Fibroblast of skin of back (primary cell): ENCODE data around the gene NGEF. TPM values are rescaled to one million over a fixed set of nuclear protein-coding genes. Genes with fewer than 3 reads are reported as not detected.
"Not testable (repeated sequence)": the region's sequence is repeated elsewhere in the genome, so short reads cannot be mapped to it uniquely, and the experiment has no call there.

Experiments
- DNase-seq: peaks from one replicate; pipeline ENCODE4 v3.0.0-alpha.2; 2013
- polyA plus RNA-seq, 2 experiments: library from polyadenylated mRNA; unstranded; fragments of 120-200 nt; gene quantifications; one replicate each; pipeline ENCODE4 v1.2.1, GENCODE V29; 2013; ENCODE audit not compliant: insufficient read length in 2 of 2

Gene NGEF, protein sequence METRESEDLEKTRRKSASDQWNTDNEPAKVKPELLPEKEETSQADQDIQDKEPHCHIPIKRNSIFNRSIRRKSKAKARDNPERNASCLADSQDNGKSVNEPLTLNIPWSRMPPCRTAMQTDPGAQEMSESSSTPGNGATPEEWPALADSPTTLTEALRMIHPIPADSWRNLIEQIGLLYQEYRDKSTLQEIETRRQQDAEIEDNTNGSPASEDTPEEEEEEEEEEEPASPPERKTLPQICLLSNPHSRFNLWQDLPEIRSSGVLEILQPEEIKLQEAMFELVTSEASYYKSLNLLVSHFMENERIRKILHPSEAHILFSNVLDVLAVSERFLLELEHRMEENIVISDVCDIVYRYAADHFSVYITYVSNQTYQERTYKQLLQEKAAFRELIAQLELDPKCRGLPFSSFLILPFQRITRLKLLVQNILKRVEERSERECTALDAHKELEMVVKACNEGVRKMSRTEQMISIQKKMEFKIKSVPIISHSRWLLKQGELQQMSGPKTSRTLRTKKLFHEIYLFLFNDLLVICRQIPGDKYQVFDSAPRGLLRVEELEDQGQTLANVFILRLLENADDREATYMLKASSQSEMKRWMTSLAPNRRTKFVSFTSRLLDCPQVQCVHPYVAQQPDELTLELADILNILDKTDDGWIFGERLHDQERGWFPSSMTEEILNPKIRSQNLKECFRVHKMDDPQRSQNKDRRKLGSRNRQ
- polyA plus RNA-seq (2013, experiment 1 of 2; ENCODE audit: insufficient read length): 1.7 TPM
- 0.59 TPM for polyA plus RNA-seq (2013, experiment 2 of 2; ENCODE audit: insufficient read length)

DNA sequence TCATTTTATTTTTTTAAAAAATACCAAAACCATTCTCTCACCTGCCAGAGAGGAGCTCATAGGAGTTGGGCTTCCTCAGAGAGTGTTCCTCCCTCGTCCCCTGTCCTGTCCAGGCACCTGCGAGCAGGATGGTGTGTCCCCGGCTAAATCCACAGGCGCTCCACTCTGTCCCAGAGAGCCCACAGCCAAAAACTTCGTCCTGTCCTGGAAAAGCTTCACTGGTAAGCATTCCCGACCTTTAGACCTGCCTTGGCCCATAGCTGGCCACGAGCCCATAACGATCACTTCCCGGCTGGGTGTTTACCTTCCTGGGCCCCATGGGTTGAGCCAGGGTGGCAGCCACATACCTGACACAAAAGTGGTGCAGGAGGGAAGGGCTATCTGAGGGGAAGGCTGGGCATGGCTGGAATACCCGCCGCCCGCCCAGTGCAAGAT is at the start of gene NGEF:
Gene NGEF (minus strand): TSS at position 230 of the 435 bp plus-strand sequence. CDS start 38,366 bp downstream, outside the sequence.
- no peak for DNase-seq

- no peak for DNase-seq
Observed at GRCh38 chr2:233062451-233062850, 49.4 kb upstream of the NGEF start.

- no peak for DNase-seq
Observed at GRCh38 chr2:233061591-233062450, 48.8 kb upstream of the NGEF start.

- no peak for DNase-seq
Observed at GRCh38 chr2:233060980-233061590, 48.0 kb upstream of the NGEF start.

- DNase-seq: no peak
Observed at GRCh38 chr2:233060501-233060979, 47.5 kb upstream of the NGEF start.

DNA sequence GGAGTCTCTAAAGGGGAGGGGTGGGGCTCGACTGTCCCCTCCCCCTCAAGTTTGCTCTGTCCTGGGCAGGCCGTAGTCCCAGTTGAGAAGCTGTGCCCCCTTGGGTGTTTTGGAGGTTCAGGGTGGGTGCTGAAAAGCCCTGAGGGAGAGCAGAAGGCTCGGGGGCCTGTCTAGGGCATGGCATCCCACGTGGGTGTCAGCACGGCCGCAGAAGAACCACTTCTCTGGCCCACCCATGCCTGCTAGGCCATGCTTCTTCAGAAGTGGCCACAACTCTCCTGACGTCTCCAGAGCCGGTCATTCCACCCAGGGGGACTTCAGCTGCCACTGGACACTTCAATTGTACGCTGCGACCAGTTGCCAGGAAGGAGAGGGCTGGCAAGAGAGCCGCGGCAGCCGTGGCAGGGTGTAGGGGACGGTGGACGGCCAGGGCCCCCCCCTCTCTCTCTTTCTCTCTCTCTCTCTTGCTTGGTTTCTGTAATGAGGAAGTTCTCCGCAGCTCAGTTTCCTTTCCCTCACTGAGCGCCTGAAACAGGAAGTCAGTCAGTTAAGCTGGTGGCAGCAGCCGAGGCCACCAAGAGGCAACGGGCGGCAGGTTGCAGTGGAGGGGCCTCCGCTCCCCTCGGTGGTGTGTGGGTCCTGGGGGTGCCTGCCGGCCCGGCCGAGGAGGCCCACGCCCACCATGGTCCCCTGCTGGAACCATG is 46.9 kb upstream of the NGEF start, which contains the start of gene INPP5D:
Gene INPP5D (plus strand): TSS at position 546 of the 704 bp plus-strand sequence. CDS start 137 bp downstream, at position 683.
- DNase-seq: no peak

DNA sequence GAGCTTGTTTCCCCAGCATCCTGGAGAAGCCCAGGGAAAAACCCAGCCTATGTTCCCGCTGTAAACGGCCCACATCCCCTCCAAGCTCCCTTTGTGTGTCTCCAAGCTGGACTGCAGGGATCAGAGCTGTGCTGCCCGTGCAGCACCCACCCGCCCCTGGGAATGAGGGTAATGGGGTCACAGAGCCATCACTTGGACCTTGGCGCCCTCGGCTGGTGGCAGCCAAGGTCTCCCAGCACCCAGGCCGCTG is 46.4 kb upstream of the NGEF start:
- DNase-seq: no peak

DNA sequence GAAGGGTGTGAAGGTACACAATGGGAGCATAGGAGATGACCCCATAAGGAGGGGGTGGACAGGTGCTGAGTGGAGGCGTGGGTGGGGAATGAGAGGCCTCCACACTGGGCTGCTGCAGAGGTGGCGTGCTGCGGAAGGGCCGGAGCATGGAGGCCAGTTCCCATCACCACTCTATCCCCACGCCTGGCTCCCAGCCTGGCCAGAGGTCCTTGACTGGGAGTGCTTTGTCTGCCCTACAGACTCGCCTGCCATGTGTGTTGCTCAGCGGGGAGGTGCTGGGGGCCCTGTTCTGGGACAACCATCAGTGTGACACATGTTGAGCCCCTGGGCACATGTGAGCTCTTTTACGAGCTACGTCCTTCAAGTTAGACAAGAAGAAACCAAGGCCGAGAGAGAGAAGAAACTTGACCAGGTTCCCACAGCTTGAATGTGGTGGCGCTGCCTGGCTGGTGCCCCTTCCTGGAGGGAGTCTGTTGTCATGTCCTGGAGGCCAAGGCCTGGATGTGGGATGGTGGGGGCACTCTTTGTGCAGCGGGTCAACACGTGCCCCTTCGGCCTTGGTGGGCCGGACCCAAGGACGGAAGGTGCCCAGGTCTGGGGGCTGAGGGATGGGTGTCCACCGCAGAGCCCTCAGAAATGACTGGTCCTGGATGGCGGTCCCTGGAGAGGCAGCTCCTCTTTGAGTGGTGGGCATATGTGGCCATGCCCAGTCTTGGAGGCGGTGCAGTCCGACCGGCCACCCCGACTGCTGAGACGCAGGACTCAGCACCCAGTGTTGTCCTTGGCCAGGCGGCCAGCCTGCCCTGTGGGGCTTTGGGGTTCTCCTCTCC is 45.9 kb upstream of the NGEF start:
- DNase-seq: no peak

- DNase-seq: no peak
Observed at GRCh38 chr2:233056961-233057605, 44.0 kb upstream of the NGEF start.

- DNase-seq: no peak
Observed at GRCh38 chr2:233055362-233055761, 42.3 kb upstream of the NGEF start.

DNA sequence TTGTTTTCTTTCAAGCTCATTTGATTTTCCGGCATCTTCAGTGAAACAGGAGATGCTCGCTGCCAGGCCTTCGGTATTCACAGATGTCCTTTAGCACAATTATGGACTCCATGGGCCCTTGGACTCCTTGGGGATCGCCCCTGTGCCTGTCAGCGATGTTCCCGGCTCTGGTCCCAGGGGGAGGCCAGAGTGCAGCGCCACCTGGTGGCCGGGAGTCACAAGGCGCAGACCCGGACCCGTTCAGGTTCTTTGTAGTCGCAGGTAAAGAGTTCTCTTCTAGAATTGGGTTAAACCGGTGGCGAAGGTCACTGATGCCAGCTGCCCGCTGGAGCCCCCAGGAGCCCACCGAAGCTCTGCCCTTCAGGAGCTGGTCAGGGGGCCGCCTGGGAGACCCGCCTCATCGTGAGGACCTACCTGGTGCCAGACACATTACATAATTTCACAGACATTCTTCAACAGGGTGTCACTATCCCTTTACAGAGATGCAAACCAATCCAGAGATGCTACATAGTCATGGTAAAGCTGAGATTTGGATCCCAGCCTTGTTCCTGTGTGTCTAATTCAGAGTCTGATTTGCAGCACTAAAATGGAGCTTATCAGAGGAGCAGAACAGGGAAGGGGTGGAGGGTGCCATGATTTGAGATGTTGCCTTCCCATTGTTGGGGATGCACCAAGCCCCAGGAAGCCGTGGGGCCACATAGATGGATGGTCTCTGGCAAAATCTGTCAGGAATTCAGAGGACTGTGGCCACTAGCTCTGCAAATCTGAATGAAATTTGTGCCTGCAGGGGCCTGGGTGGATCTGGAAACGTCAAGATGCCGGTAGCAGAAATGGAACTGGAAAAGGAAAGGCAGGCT is 41.1 kb upstream of the NGEF start:
- peak; percentile 32 for DNase-seq

DNA sequence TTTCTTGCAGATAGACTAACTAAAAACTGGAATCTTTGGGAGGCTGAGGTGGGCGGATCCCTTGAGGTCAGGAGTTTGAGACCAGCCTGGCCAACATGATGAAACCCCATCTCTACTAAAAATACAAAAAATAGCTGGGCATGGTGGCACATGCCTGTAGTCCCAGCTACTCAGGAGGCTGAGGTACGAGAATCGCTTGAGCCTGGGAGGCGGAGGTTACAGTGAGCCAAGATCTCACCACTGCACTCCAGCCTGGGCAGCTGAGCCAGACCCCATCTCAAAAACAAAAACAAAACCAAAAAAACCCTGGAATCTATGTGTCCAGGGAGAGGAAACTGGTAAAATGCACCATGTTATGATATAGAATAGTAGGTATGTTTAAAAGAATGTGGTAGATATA is 39.5 kb upstream of the NGEF start:
- DNase-seq: not testable (repeated sequence)

DNA sequence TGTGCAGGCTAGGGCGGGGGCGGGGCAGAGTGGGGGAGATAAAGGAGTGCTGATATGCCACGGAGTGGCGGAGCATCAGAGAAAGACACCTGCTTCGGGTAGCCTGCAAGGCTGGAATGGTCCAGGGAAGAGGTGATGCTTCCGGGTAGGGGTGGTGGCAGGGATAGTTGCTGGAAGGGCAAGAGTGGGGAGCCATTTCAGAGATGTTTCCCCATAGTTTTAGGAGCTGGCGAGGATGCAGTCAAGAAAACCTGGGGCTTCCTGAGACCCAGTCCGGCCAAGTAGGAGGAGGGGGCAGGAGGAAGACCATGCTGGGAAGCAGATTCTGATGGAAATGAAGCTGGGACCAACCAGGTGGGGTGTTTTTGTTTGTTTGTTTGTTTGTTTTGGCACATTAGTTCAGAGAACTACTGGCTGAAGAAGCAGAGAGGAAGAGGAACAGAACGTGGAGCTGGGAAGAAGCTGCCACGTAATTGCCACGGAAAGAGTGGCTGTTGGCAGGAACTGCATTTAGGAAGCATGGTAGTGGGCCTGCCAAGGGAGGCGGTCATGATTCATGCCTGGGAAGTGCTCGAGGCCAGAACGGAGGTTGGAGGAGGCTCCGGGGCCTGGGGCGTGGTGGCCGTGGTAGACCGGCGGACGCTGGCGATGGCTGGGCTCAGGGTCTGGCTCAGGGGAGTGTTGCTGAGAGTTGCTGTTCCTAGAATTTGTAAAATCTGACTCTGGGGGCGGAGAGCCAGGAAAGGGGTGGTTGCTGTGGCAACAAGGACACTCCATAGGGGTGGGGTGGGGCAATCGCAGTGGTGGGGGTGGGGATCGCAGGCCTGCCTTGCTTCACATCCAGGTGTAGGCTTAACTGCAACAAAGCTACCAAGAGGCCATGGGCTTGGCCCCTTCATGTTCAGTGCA is 38.4 kb upstream of the NGEF start:
- no peak for DNase-seq

DNA sequence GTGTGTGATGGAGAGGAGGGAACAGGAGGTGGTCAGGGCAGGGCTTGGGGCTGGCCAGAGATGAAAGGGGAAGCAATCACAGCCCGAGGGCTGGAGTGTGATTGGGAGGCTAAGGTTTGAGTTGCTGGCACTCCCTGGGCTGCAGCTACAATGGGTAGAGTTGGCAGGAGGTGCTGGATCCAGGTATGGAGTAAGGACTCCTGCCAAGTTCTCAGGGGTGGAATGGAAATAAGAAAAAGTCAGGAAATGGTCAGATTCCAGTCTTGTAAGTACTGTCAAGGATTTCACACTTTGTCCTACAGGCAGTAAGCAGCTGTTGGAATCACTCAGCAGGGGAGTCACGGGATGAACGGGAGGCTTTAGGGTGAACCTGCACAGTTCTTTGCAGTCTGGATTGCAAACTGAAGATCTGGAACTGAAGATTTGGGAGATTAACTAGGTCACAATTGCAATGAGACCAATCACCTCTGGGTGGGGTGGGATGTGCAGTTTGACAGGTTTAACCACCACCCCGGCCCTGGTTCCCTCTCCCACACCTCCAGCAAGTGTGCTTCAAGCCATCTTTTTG is 36.2 kb upstream of the NGEF start:
- no peak for DNase-seq

DNA sequence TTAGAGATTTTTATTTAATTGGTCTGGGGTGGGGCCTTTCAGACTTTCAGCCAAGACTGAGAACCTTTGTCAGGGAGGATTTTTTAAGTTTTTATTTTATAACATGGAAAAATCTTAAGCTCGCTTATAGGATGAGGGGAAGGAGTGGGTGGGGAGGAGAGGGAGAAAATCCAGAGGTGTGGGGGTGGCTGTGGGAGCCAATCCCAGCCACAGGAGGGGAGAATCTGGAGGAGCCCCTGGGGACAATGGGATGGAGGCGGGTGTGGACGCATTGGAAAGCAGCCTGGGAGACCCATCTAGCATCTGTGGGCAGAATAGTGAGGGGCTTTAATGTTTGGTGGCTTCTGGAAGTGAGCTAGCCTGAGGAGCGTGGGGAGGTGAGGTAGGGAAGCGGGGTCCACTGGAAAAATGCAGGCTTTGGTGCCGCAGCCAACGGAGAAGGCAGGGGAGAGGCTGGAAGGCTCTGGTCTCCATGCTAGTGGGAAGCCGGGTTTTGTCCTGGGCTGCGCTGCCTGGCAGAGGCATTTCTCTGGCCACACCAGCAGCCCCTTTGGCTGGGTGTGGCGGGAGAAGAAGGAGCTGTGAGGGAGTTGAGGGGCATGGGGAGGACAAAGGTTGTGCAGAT is 35.6 kb upstream of the NGEF start:
- no peak for DNase-seq

GRCh38 chr2:233047667-233048066 is 34.6 kb upstream of the NGEF start:
- DNase-seq: no peak

DNA sequence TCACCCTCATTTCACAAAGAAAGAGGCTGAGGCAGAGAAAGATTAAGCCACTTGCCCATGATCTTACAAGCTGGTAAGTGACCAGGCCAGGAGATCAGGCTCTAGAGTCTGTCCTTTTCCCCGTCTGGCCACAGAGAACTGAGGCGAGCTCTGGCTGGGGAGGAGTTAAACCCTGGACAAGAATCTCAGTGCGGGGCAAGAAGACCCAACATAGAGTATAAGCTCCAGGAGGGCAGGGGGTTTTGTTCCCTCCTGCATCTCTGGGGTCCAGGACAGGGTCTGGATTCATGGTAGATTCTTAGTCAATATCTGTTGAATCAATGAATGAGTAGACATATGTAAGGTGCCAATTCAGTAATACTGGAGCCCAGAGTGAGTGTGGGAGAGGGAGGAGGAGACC is 34.1 kb upstream of the NGEF start:
- DNase-seq: no peak
